ENCODE measurements around the gene SNX8.

Gene SNX8

DNA sequence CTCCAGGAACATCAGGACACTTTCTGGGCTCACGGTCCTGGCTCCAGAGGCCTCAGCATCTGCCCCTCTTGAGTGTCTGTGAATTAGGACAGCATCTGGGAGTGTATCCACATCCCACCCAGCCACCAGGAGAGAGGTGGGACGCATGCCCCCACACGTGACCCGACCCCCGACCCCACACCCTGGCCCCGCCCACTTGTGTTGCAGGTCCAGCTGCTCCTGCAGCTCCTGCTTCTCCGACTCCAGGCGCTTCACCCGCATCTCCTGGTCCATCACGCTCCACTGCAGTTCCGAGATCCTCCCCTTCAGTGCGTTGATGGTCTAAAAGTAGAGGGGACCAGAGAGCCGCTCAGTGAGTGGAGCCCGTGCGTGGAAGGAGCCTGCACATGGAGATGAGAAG lies 95.1 kb downstream of the SNX8 start:
- no peak for FAIRE-seq

DNA sequence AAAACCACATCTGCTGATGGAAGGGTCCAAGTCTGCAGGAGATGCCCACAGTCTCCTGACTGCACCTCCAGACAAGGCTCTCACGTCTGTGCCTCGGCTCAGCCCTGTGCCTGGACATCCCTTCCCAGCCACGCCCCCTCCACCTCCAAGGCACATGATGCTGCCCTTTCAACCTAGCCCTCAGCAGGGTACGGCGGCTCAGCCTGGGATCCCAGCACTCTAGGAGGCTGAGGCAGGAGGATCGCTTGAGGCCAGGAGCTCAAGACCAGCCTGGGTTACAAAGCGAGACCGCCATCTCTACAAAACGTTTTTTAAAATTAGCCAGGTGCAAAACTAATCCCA lies 95.8 kb downstream of the SNX8 start:
- no peak for FAIRE-seq

DNA sequence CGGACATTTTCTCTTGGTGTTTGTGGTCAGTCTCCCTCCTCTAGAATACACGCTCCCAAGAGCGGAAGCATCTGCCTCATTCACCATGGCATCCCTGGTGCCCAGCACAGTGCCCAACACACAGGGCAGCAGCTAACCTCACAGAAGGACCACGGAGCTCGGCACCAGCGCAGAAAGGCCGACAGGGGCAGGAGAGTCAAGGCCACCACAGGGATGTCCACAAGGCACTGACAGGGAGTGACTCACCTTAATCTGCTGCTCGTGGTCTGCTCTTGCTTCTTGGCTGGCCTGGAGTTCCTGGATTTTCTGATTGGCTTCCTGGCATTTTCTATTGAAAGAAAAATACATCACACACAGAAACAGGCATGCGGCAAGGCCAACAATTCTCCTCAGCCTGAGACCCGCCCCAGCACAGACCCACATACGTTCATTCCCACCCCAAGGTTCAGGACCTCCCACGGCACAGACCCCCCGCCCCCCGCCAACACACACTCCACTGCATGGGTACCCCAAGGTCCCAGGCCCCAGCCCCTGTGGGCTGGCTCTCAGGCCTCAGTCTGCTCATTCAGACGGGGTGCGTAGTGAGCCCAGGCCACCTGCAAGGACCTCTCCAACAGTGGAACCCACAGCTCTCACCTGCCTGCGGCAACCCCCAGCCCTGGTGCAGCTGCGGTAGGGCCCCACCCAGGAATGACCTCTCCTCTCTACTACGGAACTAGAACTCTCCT lies 96.4 kb downstream of the SNX8 start:
- no peak for FAIRE-seq

DNA sequence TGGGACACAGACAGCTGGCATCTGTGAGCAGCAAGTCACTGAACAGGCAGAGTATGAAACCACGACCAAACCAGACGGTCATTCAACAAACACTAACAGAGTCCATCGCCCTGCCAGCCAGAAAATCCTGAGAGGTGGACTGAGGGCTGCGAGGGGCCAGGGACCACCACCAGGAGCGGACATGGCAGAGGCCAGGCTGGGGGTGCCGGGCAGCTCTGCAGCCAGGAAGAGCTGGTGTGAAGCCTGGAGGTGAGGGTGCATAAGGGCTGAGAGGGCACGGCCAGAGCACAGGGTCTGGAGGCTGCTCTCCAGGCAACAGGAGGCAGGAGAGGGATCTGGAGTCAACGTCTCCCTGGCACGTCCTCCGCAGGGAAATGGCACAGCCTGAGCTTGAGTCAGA lies 97.0 kb downstream of the SNX8 start:
- no peak for FAIRE-seq

DNA sequence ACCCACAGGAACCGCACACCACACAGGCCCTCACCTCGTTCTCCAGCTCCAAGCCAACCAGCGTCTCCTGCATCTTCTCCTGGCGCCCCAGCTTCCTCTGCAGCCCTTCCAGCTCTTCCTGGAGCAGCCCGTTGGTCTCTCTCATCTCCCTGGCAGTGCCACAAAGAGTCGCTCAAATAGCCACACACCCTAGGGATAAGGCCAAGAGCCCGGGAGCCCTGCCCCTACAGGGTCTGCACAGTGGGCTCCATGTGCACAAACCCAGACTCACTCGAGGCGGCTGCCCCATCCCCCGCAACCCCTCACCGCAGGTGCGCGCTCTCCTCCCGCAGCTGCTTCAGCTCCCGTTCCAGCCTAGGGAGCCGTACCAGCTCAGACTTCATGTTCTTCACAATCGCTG lies 98.4 kb downstream of the SNX8 start:
- no peak for FAIRE-seq

DNA sequence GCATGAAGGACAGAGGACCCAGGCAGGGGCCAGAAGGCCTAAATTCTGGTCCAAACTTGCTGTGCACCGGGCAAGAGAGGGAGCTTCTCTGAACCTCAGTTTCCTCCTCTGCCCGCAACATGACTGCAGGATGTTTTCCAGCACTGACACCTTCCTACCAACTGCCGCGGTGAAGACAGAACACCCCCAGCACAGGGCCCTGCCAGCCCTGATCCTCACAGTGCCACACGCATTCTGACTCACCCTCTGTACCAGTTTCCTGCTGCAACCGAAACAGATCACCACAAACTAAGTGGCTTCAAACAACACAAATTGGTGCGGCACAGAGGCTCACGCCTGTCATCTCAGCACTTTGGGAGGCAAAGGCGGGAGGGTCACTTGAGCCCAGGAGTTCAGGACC lies 99.6 kb downstream of the SNX8 start:
- FAIRE-seq: no peak

DNA sequence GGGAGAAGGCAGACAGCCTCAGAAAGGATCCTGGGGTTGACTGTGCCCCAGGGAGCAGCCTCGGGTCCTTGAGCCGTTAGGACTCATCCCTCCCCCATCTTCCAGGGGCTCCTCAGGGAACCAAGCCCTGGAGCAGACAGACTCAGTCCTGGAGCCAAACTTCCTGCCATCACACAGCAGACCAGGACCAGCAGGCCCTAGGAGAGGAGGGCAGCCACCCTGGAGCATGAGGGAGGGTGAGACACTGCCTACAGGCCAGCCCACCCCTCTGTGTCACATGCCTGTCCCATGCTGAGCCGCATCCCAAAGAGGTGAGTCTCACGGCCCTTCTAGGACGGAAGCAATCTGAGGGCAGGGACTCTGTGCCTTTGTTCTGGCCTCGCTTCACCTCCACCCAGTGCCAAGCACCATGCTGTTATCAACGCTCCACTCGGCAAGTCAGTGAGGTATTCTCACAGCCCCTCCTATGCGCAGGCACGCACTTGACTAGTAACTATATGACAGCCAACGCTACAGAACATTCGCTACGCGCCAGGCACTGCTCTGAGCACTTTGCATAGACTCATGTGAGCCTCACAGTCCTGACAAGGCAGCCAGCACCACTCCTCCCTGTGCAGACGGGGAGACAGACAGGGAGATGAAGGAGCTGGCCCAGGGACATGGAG lies 100.6 kb downstream of the SNX8 start:
- no peak for FAIRE-seq

DNA sequence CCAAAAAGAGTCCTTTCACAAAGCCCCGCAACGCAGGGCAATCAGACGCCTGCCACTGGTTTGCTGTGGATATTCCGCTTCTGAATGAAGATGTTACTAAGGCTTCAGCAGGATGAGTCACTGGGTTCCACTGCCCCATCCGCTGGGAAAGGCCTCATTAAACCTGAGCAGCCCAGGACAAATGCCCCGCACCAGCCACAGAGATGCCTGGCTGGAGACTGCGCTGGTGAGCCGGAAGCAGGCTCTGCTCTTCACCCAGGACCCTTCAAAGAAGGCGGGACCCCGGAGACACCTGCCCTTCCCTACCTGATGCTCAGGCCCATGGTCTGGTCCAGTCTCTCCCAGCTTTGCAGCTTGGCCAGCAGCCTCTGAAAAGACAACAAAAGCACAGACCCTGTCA lies 101.3 kb downstream of the SNX8 start:
- FAIRE-seq: no peak

DNA sequence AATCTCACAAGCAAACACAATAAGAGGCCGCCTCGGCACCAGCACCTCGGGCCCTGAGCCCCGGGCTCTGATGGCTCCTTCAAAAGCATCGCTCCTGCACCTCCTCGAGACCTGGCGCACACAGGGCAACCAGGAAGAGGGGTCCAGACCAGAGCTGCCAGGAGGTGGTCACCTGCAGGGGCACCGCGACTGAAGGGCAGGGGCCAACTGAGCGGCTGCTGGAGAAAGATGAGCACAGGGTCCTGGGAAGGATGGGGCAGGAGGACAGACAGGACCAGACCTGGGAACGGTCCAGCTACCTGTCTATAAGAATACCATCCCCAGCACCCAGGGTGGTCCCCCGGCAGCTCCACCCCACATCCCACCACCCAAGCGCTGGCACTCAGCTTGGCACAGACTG lies 102.3 kb downstream of the SNX8 start:
- no peak for FAIRE-seq

DNA sequence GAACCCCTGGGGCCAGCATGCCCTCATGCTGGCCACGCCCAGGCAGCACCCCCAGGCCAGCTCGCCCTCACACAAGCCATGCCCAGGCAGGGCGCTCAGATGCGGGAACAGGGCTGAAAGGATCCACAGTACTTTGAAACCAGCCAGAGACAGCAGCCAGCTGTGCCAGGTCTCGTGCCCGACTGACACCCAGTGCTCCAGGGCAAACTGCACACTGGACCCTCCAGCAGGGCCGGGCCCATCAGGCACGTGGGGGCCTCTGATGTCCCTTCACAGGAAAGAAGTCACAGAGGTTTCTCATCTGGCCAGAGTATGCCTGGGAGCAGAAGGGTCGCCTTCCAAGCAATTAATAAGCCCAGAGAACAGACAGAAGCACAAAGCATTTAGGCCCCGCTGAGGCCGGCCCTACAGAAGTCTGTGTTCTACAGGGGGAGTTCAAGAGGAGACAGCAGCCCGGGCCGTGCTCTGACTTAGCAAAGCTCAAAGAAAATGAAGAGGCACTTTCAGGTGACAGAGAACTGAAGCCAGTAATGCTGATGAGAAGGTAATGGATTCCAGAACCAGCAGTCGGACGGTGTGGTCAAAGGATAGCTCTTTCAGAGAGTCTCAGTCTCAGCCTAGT lies 102.9 kb downstream of the SNX8 start:
- FAIRE-seq: no peak

DNA sequence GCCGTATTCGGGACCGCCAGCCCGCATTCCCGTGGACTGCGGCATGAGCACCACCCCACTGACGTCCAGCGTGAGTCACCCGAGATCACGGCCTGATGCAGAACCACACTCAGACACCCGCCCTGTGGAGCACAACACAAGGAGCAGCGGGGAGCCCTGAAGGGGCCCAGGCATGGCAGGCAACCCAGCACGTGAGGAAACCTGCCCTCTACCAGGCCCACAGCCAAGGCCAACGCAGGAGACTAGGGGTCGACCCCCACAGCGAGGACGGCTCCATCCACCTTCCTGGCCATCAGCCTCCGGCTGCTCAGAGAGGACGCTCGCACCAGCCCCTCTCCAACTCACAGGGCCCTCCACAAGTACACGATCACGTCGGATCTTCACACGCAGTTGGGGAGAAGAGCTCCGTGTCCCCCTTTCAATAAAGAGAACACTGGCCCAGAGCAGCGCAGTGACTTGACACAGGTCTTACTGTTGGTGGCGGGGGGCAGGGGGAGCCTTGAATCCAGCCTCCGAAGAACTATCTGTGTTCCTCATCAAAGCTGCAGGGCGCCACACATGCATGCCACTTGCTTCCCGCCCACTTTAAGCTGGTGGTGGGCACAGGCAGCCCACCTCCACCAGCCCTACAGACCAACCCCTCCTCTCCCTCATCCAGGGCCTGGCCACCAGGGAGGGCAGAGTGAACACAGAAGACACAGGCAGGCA lies 103.5 kb downstream of the SNX8 start:
- FAIRE-seq: no peak

DNA sequence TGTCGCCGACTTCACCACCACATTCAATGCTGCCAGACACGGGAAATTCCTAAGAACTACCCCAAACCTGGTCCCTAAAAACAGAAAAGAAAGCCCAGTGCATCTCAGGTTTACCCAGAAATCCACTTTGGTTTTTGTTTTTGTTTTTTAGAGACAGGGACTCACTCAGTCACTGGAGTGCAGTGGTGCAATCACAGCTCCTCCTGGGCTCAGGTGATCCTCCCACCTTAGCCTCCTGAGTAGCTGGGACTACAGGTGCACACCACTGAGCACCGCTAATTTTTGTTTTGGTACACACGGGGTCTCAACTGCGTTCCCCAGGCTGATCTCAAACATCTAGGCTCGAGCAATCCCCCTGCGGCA lies 104.3 kb downstream of the SNX8 start:
- no peak for FAIRE-seq

DNA sequence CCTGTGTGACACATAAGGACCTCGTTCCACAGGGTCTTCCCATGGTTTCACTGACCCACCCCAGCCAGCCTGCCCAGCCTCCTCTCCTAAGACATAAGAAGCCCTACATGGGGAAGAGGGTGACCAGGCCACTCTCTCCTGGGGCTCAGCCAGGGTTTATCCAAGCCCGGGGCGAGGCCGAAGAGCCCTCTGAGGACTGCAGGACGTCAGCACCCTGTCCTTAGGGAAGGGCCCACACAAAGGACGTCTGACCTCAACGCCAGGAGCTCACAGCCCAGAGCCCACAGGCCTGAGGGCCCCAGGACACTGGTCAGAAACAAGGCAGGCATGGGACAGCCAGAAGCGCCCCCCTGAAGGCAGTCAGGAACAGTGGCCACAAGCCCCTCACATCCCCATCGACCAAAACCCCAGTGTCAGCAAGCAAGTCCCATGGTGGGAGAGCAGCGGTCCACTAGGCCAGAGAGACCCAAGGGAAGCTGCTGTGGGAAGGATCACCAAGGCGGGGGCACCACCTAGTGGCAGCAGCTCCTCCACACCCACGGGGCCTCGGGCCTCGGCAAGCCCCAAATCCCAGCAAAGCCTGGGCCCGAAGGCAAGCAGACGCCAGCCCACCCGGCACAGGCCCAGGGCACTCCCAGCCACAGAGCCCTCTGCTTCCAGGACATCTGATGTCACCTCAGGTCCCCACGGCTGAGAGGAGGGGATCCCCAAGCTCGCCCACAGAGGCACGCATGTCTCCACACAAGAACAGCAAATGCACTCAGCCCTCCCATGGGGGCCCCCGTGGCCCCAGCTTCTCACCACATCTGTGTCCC lies 104.9 kb downstream of the SNX8 start:
- FAIRE-seq: no peak

DNA sequence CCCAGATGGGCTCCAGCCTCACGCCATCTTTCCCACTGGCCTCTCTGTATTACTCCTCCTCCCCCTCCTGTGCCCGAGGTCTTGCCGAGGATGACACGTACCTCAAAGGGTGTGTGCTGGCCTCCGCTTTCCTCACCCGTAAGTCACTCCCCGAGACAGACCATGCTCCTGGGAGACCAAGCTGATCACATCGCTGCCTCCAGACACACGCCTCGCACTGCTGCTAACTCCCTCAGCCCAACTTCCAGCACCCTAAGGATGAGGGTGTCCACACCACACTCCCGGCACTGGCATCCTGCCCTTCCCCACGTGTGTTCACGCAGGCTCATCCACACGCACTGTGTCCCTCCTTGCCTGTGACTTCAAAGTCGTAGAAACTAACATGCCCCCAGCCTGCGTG lies 105.5 kb downstream of the SNX8 start:
- no peak for FAIRE-seq

DNA sequence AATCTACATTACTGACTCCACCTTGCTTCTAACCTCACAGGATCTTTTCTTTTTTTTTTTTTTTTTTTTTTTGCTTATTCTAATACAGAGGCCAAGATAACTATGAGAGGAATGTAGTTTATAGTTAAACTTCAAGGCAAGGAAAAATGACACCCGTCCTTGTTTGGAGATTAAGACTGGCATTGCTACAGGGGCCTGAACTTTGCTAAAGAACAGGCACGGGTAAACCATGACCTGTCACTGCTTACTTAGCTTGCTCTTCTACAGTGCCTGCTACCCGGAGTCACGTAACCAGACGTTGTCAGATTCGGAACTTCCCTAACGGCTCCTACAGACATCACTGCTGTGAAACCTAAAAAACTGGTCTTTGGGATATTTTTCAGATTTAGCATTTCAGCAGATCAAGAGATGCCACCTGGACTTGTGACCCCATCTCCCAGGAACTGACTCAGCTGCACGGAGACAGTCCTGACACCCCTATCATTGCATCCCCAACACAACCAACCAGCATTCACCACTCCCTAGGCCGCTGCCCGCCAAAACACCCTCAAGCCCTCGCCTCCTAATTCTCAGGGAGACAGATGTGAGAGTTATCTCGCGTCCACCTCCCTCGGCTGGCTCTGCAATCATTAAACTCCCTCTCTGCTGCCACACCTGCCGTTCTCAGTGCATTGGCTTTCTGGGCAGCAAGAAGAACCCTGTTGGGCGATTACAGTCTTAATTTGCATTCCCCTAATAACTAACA lies 109.0 kb downstream of the SNX8 start:
- FAIRE-seq: no peak

DNA sequence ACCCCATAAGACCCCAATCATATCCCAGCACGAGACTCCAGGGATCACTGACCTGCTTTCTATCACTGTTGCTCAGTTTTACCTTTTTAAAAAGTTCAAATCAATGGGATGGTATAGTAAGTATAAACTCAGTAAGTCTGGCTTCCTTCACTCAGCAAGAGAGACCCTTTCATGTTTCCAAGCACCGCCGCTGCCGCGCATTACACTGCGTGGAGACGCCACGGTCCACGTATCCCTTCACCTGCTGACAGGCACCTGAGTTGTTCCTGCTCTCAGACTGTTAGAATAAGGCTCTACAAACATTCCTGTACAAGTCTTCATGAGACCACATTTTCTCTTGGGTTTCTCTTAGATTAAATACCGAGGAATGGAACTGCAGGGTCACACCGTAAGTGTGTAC lies 109.8 kb downstream of the SNX8 start:
- no peak for FAIRE-seq

DNA sequence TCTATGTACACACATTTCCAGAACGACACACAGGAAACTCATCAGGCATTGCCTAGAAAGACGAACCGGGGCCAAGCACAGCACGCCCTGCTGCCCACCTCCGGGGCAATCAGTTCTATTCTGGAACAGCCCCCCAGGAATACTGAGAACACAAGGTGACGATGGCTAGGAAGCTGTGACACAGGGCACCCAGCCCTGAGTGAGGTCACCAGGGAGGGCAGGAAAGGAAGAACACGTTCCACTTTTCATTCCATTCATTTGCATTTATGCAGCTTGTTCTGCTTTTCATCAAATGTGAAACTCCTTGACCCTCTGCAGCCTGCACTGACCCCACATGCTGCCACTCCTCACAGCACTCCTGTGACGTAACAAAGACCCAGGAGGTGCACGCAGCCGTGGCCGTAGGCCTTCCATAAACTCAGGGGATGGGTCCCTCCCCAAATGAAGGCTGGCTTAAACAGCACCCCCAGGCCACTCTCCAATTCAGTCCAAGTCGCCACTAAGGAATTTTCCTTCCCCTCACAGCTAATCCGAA lies 110.4 kb downstream of the SNX8 start:
- FAIRE-seq: no peak

DNA sequence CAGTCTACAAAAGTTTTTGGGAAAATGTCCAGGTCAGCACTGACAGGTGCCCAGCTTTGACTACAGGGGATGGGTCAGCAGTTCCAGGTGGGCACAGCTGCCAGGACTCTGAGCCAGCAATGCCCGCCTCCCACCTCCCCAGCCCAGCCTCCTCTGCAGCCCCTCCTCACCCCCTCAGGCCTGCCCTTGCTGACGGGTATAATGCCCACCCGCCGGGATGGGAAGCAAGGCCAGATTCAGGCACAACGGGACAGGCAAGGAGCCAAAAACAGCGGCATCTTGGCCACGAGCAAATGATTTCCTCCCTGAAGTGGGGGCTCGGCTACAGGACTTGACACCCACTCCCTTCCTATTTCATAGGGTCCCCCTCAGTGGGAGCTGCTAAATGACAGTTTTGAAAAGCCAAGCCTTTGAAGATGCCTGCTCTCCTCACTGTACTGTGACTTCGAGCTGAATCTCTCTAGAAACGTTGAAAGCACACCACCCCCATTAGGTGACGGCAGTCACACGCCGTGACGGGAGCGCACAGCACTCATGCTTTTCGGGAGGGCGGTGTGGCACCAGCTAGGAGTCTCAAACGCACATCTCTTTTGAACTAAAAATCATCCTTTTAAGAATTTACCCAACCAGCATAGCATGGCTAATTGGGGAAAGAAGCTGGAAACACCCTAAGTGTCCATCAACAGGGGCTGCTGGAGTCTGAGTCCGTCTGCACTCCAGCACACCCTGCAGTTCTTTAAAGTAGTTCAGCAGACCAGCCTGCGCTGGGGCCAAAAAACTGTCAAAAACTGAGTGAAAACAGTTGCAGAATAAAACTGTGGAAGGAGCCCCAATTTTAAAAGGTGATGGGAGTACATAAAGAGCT lies 111.1 kb downstream of the SNX8 start:
- no peak for FAIRE-seq

DNA sequence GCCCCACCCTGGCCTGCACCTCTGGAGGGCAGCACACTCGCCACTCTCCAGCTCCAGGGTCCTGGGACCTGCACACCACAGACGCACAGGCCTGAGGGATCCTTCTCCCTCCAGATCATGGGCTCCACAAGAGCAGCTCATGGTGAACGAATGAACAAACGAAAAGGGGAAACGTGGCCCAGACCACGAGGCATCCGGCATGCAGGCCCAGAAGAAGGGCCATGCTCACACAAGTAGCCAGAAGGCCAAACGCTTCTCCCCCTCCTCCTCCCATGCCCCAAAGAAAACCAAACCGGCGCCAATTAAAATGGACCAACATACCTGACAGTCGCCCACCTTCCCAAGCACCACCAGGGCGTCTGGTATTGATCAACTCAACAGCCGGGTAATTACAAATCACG lies 111.9 kb downstream of the SNX8 start:
- no peak for FAIRE-seq
